Fibroblast of upper back skin (primary cell): ENCODE results near the gene SCARB2.
A peak's percentile ranks its signal among the peaks of the same experiment; 100 is the strongest.

Experiments used
- DNase-seq: peaks from one replicate; pipeline ENCODE4 v3.0.0-alpha.2; 2013

The SCARB2 gene

DNA sequence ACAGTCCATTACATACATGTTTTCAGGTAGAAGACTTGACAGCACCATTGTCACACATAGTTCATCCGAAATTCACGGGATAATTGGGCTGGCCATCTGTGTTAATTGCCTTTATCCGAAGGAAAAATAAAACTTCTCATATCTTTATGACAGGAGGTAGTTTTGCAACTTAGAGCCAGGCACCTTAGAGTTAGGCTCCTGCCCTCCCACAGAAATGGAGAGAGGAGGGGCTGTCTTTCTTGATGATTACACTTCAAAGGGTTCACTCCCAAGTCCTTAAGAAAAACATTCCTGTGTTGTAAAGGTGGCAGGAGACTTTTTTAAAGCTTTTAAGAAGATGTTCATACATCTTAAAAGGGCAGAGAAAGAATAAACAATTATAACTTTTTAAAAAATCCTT, 10.5 kb upstream of the SCARB2 start:
- DNase-seq: no peak

- DNase-seq: no peak
Measured at GRCh38 chr4:76219299-76220055, 5.9 kb upstream of the SCARB2 start.

GRCh38 chr4:76216975-76217814, 3.6 kb upstream of the SCARB2 start:
- no peak for DNase-seq

GRCh38 chr4:76216524-76216923, 2.9 kb upstream of the SCARB2 start:
- no peak for DNase-seq

GRCh38 chr4:76215077-76215476, 1.5 kb upstream of the SCARB2 start:
- no peak for DNase-seq

DNA sequence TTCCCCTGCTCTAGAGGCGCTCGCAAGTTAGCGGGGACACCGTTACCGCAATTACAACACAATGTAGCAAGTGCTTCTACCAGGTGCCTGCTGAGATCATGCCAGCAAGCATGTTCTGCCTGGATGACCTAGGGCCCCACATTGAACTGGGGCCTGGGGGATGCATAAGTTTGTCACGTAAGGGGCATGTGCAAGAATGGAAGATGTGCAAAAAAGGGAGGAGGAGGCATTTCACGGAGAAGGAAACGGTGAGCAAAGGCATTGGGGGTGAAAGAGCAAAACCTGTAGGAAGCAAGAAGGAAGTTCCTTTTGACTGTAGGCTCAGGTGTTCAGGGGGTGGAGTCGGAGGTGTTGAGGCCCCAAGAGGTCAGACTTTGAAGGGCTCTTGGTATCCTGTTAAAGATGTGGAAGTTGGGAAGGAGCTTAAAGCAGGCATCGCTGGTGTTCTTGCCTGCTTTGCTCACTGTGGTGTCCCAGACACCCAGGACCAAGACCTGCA, 602 bp upstream of the SCARB2 start:
- DNase-seq: no peak

DNA sequence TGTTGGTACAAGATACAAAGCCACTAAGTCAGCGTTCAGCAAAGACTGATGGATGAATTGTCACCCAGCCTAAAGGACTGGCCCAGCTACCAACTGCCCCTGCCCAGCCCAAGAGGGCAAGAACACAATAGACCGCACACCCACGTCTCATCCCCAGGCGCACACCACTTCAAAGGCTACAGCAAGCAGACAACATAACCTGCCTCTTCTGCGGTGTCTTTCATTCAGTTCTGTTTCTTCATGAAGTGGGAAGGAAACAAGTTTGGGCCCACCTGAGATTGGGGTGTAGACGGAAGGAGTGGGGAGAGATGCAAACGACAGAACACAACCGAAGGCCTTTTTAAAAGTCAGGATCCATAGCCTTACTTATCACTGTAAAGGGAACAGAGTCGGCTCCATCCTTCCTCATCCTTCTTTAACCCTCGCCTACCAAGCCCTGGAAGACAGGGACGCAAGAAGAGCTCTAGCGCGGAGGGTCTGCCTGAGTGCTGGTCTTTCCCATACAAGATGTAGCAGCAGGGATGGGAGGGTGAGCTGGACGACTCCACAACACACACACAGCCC, 691 bp downstream of the SCARB2 start:
- DNase-seq: no peak

GRCh38 chr4:76211769-76212708, 1.6 kb downstream of the SCARB2 start:
- DNase-seq: no peak

- DNase-seq: no peak
Measured at GRCh38 chr4:76210452-76210851, 3.2 kb downstream of the SCARB2 start.

GRCh38 chr4:76209881-76210280, 3.7 kb downstream of the SCARB2 start:
- no peak for DNase-seq

DNA sequence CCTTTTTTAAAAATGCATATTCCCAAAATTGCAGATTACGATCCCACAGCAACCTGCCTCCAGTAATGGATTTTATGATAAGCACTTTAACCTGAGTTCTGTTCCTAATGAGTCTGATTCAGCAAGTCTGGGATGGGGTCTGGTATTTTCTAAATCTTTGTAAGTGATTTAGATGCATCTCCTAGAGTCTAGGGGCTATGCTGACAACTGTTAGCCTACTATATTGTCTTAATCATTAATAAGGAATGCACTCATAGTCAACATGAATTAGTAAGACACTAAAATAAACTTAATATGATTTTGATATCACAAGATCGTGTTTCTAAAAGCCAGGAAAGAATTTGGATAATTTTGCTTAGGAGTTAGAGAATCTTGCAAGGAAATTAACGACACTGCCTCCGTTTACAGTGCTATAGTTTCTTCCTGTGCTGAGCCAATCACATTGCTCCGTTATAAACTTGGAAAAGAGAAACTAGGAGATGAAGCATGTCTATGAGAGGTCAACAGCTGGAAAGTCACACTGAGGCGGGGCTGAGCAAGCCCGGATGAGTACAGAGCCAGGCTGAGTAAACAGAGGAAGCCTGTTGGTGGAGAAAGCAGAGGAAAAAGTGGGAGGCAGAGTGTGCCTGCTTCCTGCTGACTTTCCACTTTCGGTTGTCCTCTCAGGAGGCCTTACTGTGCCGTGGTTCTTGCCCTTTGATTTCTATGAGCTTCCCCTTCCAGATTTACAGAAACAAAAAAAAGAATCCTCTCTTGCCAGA, 5.4 kb downstream of the SCARB2 start:
- peak; percentile 74 for DNase-seq

DNA sequence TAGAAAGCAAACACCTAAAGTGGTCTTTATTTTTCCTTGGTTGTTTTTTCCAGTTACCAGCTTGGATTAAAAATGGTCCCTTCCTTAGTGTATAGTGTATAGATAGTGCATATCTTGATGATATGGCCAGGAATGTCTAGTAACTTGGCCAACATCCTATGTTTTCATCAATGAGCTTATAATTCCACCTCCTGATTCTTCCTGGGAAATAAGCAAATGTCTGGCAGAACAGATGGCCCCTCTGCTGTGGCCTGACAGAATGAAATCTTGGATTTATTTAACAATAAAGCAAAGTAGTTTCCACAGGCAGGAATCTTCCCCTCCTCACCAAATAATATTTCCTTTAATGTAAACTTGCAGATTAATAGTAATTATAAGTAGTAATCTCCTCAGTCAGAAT, 6.1 kb downstream of the SCARB2 start:
- no peak for DNase-seq

DNA sequence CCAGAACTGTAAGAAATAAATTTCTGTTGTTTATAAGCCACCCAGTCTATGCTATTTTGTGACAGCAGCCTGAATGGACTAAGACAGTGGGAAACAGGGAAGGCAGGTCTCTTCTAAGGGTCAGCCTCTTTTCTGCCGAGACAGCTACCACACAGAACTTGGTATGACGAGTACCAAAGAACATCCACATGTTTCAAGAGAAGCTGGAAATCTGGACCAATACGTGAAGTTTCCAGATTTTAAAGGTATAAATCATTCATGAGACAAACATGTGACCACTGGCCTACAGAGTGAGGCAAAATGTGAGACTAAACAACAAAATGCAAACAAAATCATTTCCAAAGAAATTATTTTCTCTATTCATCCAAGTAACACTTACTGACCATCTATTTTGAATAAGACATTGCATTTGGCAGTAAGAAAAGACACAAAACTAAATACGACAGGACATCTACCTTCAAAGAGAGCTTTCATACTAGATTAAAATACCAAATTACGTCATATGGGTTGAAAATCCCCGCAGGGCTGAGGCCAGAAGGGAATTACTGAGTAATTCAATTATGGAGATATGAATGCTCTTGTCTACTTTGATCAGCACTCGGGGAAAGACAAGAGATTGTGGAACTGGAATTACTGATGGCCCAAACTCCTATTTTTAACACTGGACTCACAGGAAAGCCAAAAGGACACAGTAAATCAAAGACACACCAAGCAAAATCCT, 7.2 kb downstream of the SCARB2 start:
- DNase-seq: no peak

- DNase-seq: no peak
Measured at GRCh38 chr4:76205476-76205875, 8.1 kb downstream of the SCARB2 start.

DNA sequence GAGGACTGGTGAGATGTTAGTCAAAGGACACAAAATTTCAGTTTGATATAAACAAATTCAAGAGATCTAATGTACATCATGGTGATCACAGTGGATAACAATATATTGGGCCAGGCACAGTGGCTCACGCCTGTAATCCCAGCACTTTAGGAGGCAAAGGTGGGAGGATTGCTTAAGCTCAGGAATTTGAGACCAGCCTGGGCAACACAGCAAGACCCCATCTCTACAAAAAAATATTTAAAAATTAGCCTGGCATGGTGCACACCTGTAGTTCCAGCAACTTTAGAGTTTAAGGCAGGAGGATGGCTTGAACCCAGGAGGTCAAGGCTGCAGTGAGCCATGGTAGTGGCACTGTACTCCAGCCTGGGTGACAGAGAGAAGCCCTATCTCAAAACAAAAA, 8.7 kb downstream of the SCARB2 start:
- DNase-seq: no peak

- no peak for DNase-seq
Measured at GRCh38 chr4:76203541-76203940, 10.1 kb downstream of the SCARB2 start.

GRCh38 chr4:76201276-76201675, 12.3 kb downstream of the SCARB2 start:
- no peak for DNase-seq

- DNase-seq: no peak
Measured at GRCh38 chr4:76200771-76201231, 12.8 kb downstream of the SCARB2 start.

GRCh38 chr4:76199664-76200211, 13.9 kb downstream of the SCARB2 start:
- DNase-seq: no peak

- peak; percentile 80 for DNase-seq
Measured at GRCh38 chr4:76198411-76199237, 15.0 kb downstream of the SCARB2 start.
